ENCODE results near the gene RAB11B. TPM values are rescaled to one million over a fixed set of nuclear protein-coding genes. Genes with fewer than 3 reads are reported as not detected.
A peak's percentile ranks its signal among the peaks of the same experiment; 100 is the strongest.
"Not testable (repeated sequence)": the region's sequence is repeated elsewhere in the genome, so short reads cannot be mapped to it uniquely, and the experiment has no call there.

Gene RAB11B
- total RNA-seq, 1 donor from 2014 or later: 75.1 TPM

DNA sequence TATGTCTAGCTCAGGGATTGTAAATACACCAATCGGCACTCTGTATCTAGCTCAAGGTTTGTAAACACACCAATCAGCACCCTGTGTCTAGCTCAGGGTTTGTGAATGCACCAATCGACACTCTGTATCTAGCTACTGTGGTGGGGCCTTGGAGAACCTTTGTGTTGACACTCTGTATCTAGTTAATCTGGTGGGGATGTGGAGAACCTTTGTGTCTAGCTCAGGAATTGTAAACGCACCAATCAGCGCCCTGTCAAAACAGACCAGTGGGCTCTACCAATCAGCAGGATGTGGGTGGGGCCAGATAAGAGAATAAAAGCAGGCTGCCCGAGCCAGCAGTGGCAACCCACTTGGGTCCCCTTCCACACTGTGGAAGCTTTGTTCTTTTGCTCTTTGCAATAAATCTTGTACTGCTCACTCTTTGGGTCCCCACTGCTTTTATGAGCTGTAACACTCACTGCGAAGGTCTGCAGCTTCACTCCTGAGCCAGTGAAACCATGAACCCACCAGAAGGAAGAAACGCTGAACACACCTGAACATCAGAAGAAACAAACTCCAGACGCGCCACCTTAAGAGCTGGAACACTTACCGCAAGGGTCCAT lies 13.7 kb upstream of the RAB11B start:
- H3K36me3 Mint-ChIP-seq (ENCODE audit: low read depth); H3K4me3 Mint-ChIP-seq; H3K27me3 Mint-ChIP-seq (ENCODE audit: insufficient read depth); H3K27ac Mint-ChIP-seq; DNase-seq (ENCODE audit: low spot score); intact Hi-C loops (cut with micrococcal nuclease); H3K9me3 Mint-ChIP-seq: not testable (repeated sequence)
- peaks cover 12% of the 10 kb centered on the region for H3K4me1 Mint-ChIP-seq (ENCODE audit: low read depth)

DNA sequence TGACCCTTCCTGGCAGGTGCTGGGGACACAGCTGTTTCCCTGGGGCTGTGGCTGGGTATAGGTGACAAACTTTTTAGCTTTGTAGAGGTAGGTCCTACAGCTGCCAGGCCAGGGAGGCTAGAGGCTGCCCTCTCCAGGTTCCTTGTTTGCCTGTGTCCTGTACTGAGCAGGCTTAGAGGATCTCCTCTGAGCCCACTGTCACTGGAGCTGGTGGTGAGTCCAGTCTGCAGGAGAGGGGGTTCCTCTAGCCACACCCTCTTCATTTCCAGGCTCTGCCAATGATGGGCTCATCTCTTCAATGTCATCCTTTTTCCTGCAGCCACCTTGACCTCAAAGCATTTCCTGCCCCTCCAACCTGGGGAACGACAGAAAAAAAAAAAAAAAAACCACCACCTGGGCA lies 12.6 kb upstream of the RAB11B start:
- H3K27me3 Mint-ChIP-seq (ENCODE audit: insufficient read depth): peaks cover 5% of the 10 kb centered on the region
- H3K4me3 Mint-ChIP-seq: no peak overlapping the region
- intact Hi-C loops (cut with micrococcal nuclease): no loop called here
- no peak overlapping the region for H3K27ac Mint-ChIP-seq
- no peak for DNase-seq (ENCODE audit: low spot score)
- no peaks in the 10 kb centered on the region for H3K9me3 Mint-ChIP-seq
- no peaks in the 10 kb centered on the region for H3K36me3 Mint-ChIP-seq (ENCODE audit: low read depth)
- H3K4me1 Mint-ChIP-seq (ENCODE audit: low read depth): peaks cover 12% of the 10 kb centered on the region

DNA sequence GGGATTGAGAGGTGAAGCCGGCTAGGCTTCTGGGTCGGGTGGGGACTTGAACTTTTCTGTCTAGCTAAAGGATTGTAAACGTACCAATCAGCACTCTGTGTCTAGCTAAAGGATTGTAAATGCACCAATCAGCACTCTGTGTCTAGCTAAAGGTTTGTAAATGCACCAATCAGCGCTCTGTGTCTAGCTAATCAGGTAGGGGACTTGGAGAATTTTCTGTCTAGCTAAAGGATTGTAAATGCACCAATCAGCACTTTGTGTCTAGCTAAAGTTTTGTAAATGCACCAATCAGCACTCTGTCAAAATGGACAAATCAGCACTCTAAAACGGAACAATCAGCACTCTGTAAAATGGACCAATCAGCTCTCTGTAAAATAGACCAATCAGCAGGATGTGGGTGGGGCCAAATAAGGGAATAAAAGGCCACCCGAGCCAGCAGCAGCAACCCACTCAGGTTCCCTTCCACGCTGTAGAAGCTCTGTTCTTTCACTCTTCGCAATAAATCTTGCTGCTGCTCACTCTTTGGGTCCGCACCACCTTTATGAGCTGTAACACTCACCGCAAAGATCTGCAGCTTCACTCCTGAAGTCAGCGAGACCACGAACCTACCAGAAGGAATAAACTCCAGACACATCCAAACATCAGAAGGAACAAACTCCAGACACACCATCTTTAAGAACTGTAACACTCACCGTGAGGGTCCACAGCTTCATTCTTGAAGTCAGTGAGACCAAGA lies 10.8 kb upstream of the RAB11B start:
- H3K27me3 Mint-ChIP-seq (ENCODE audit: insufficient read depth); DNase-seq (ENCODE audit: low spot score); intact Hi-C loops (cut with micrococcal nuclease); H3K36me3 Mint-ChIP-seq (ENCODE audit: low read depth); H3K4me3 Mint-ChIP-seq; H3K9me3 Mint-ChIP-seq; H3K27ac Mint-ChIP-seq: not testable (repeated sequence)
- peaks cover 23% of the 10 kb centered on the region for H3K4me1 Mint-ChIP-seq (ENCODE audit: low read depth)

DNA sequence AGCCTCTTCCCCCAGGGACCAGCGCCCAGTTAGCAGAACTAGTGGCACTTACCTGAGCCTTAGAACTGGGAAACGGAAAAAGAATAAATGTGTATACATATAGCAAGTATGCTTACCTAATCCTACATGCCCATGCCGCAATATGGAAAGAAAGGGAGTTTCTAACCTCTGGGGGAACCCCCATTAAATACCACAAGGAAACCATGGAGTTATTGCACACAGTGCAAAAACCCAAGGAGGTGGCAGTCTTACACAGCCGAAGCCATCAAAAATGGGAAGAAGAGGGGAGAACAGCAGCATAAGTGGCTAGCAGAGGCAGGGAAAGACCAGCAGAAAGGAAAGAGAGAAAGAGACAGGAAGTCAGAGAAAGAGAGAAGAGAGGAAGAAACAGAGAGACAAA lies 5.6 kb upstream of the RAB11B start:
- DNase-seq (ENCODE audit: low spot score); H3K27me3 Mint-ChIP-seq (ENCODE audit: insufficient read depth); intact Hi-C loops (cut with micrococcal nuclease); H3K4me3 Mint-ChIP-seq; H3K36me3 Mint-ChIP-seq (ENCODE audit: low read depth); H3K9me3 Mint-ChIP-seq: not testable (repeated sequence)
- H3K4me1 Mint-ChIP-seq (ENCODE audit: low read depth): peaks cover 17% of the 10 kb centered on the region
- H3K27ac Mint-ChIP-seq: peak overlapping the region; percentile 59

DNA sequence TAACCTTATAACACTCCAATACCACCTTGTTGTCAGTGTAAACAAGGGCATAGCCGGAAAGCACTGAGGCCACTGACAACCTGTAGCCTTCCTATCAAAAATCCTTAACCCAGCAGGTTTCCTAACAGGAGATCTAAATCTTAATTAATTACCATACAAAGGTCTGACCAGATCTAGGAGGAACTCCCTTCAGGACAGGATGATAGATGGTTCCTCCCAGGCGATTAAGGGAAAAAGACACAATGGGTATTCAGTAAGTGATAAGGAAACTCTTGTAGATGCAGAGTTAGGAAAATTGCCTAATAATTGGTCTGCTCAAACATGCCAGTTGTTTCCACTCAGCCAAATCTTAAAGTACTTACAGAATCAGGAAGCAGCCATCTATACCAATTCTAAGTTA lies 5.1 kb upstream of the RAB11B start:
- H3K4me3 Mint-ChIP-seq; H3K27ac Mint-ChIP-seq; H3K27me3 Mint-ChIP-seq (ENCODE audit: insufficient read depth); DNase-seq (ENCODE audit: low spot score); H3K9me3 Mint-ChIP-seq; H3K36me3 Mint-ChIP-seq (ENCODE audit: low read depth); intact Hi-C loops (cut with micrococcal nuclease): not testable (repeated sequence)
- peaks cover 17% of the 10 kb centered on the region for H3K4me1 Mint-ChIP-seq (ENCODE audit: low read depth)

GRCh38 chr19:8385566-8385965 lies 4.6 kb upstream of the RAB11B start:
- H3K36me3 Mint-ChIP-seq (ENCODE audit: low read depth); H3K27ac Mint-ChIP-seq; H3K4me3 Mint-ChIP-seq; DNase-seq (ENCODE audit: low spot score); H3K9me3 Mint-ChIP-seq; H3K27me3 Mint-ChIP-seq (ENCODE audit: insufficient read depth); intact Hi-C loops (cut with micrococcal nuclease): not testable (repeated sequence)
- H3K4me1 Mint-ChIP-seq (ENCODE audit: low read depth): peaks cover 17% of the 10 kb centered on the region

DNA sequence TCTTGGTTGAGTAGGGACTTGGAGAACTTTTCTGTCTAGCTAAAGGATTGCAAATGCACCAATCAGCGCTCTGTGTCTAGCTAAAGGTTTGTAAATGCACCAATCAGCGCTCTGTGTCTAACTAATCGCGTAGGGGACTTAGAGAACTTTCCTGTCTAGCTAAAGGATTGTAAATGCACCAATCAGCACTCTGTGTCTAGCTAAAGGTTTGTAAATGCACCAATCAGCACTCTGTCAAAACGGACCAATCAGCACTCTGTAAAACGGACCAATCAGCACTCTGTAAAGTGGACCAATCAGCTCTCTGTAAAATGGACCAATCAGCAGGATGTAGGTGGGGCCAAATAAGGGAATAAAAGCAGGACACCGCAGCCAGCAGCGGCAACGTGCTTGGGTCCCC lies 3.7 kb upstream of the RAB11B start:
- H3K27me3 Mint-ChIP-seq (ENCODE audit: insufficient read depth); DNase-seq (ENCODE audit: low spot score); H3K27ac Mint-ChIP-seq; H3K9me3 Mint-ChIP-seq; H3K4me3 Mint-ChIP-seq; intact Hi-C loops (cut with micrococcal nuclease); H3K36me3 Mint-ChIP-seq (ENCODE audit: low read depth): not testable (repeated sequence)
- H3K4me1 Mint-ChIP-seq (ENCODE audit: low read depth): peaks cover 17% of the 10 kb centered on the region

- Mint-ChIP-seq H3K4me1 (ENCODE audit: low read depth) (peaks cover 17% of the 10 kb centered on the region), H3K36me3 (ENCODE audit: low read depth) (no peaks in the 10 kb centered on the region), H3K27ac (no peak overlapping the region), H3K4me3 (peak overlapping the region; percentile 19), H3K27me3 (ENCODE audit: insufficient read depth) (peaks cover 2% of the 10 kb centered on the region), H3K9me3 (no peaks in the 10 kb centered on the region)
- intact Hi-C loops (cut with micrococcal nuclease): no loop called here
- no peak for DNase-seq (ENCODE audit: low spot score)
These were observed 3.2 kb upstream of the RAB11B start for GRCh38 chr19:8386990-8387389.

GRCh38 chr19:8387688-8388611 lies 2.2 kb upstream of the RAB11B start:
- Mint-ChIP-seq H3K27me3 (ENCODE audit: insufficient read depth) (peaks cover 2% of the 10 kb centered on the region), H3K36me3 (ENCODE audit: low read depth) (no peaks in the 10 kb centered on the region), H3K9me3 (no peaks in the 10 kb centered on the region), H3K4me1 (ENCODE audit: low read depth) (peaks cover 17% of the 10 kb centered on the region), H3K4me3 (peak overlapping the region; percentile 59), H3K27ac (no peak overlapping the region)
- intact Hi-C loops (cut with micrococcal nuclease): no loop called here
- no peak for DNase-seq (ENCODE audit: low spot score)

GRCh38 chr19:8388612-8388958 lies 1.6 kb upstream of the RAB11B start:
- H3K4me1 Mint-ChIP-seq (ENCODE audit: low read depth): peaks cover 14% of the 10 kb centered on the region
- intact Hi-C loops (cut with micrococcal nuclease): no loop called here
- H3K36me3 Mint-ChIP-seq (ENCODE audit: low read depth): no peaks in the 10 kb centered on the region
- no peak overlapping the region for H3K27ac Mint-ChIP-seq
- H3K4me3 Mint-ChIP-seq: peak overlapping the region; percentile 22
- peaks cover 2% of the 10 kb centered on the region for H3K27me3 Mint-ChIP-seq (ENCODE audit: insufficient read depth)
- H3K9me3 Mint-ChIP-seq: no peaks in the 10 kb centered on the region
- no peak for DNase-seq (ENCODE audit: low spot score)

- Mint-ChIP-seq H3K4me3 (peak overlapping the region; percentile 80), H3K27me3 (ENCODE audit: insufficient read depth) (no peaks in the 10 kb centered on the region), H3K27ac (peak overlapping the region; percentile 82), H3K4me1 (ENCODE audit: low read depth) (no peaks in the 10 kb centered on the region), H3K9me3 (no peaks in the 10 kb centered on the region), H3K36me3 (ENCODE audit: low read depth) (no peaks in the 10 kb centered on the region)
- intact Hi-C loops (cut with micrococcal nuclease): loop anchor here (1.0 to 5.0 kb wide), 9 partner anchors 23 to 442 kb away; partner anchors contain the start of genes CD320, HNRNPM, KANK3 and MARCHF2
- DNase-seq (ENCODE audit: low spot score): peak; percentile 90
These were observed 439 bp downstream of the RAB11B start for GRCh38 chr19:8390617-8390981.

DNA sequence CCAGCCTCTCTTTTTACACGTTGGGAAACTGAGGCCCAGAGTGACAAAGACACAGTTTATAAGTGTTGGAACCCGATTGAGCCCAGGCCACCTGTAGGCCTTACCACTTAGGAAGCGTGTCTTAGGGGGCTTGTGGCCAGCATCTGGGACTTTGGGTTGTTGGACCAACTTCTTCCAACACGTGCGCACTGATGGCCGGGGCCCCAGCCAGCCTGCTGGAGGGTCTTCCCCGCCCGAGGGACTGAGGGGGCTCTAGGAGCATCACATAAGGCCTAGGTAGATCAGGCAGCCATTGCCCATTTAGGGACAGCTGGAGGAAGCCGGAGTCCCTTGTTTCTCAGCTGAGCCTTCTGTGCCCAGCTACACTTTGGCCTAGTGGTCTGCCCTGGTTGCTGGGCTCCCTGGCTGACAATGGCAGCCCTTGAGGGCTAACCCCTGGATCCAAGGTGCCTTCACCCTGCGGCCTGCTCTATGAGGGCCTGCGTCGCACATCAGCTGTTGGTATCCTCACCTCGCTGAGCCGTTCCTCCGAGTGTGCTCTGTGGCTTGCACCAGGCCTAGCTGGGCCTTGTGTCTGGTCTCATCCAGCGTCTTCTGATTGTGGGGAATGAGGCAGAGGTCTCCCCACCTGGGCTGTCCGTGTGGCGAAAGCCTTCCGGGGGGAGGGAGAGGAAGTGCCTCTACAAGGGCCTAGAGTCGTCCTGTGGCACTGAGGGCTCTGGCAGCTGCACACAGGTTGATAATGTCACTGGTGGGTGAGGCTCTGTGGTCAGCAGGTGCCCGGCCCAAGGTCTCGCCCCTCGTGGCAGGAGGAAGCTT lies 1.2 kb downstream of the RAB11B start:
- DNase-seq (ENCODE audit: low spot score): no peak
- H3K9me3 Mint-ChIP-seq: no peaks in the 10 kb centered on the region
- H3K27me3 Mint-ChIP-seq (ENCODE audit: insufficient read depth): no peaks in the 10 kb centered on the region
- peak overlapping the region; percentile 80 for H3K4me3 Mint-ChIP-seq
- H3K4me1 Mint-ChIP-seq (ENCODE audit: low read depth): peaks cover 4% of the 10 kb centered on the region
- intact Hi-C loops (cut with micrococcal nuclease): loop anchor here (5.0 kb wide), 1 partner anchor 441 kb away; the partner anchor contains the start of genes MBD3L1 and ZNF558
- H3K27ac Mint-ChIP-seq: no peak overlapping the region
- no peaks in the 10 kb centered on the region for H3K36me3 Mint-ChIP-seq (ENCODE audit: low read depth)

All from activated T-helper 1 cell treated with anti-CD3 and anti-CD28 coated beads, Interleukin-12 subunit alpha, Interleukin-12 subunit beta, Interleukin-2, Interleukin-4 antibody, amounts not matched to agents 30 ng/mL and 10 ng/mL and 1 ng/mL, durations not matched to agents 14 hours and 24 hours and 36 hours (primary cell).